ENCODE results near the gene MFSD11. TPM values are rescaled to one million over a fixed set of nuclear protein-coding genes. Genes with fewer than 3 reads are reported as not detected.
"Not testable (repeated sequence)": the region's sequence is repeated elsewhere in the genome, so short reads cannot be mapped to it uniquely, and the experiment has no call there.

MFSD11 gene
- polyA plus RNA-seq, 3 donors: 25.4 to 28.6 (median 27.6) TPM

DNA sequence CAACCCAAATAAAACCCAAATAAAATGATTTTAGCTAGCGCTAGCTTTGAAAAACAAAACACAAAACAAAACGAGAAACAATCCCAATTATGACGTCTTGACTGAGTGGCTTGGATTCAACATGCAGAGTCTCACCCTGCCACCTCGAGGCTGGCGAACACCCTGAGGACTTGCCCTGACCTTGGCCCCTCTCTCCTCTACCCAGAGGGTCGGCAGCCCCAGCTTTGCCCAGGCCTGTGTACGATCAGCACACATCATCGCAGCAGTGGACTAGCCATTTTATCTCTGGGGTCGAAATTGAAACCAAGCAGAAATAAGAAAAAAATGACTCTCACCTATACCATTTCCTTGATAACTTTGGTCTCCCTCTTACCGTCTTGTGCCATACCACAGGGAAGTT is 16.5 kb upstream of the MFSD11 start:
- no peak for DNase-seq (ENCODE audit: extremely low read depth in 1 of 11, low read depth in 9 of 11, low spot score in 4 of 11)

GRCh38 chr17:76722279-76722678 is 15.6 kb upstream of the MFSD11 start:
- no peak for DNase-seq (ENCODE audit: extremely low read depth in 1 of 11, low read depth in 9 of 11, low spot score in 4 of 11)

- not testable (repeated sequence) for DNase-seq (ENCODE audit: extremely low read depth in 1 of 11, low read depth in 9 of 11, low spot score in 4 of 11)
Observed at GRCh38 chr17:76722977-76723376, 14.9 kb upstream of the MFSD11 start.

DNA sequence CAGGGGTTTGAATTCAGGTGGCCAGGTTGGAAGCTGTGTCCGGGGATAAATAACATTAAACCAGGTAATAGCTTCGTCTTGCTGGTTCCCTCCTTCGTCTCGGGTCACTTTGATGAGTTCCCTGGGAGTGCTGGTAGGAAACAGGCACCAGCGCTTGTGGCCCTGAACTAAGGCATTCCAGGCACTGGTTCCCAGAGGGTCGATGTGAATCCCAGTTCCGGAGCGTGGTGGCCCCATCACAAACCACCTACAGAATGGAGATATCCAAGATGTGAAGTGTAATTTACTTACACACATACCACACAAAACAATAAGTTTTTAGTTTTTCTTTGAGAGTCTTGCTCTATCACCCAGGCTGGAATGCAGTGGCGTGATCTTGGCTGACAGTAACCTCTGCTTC is 14.1 kb upstream of the MFSD11 start:
- DNase-seq (ENCODE audit: extremely low read depth in 1 of 11, low read depth in 9 of 11, low spot score in 4 of 11): no peak

DNA sequence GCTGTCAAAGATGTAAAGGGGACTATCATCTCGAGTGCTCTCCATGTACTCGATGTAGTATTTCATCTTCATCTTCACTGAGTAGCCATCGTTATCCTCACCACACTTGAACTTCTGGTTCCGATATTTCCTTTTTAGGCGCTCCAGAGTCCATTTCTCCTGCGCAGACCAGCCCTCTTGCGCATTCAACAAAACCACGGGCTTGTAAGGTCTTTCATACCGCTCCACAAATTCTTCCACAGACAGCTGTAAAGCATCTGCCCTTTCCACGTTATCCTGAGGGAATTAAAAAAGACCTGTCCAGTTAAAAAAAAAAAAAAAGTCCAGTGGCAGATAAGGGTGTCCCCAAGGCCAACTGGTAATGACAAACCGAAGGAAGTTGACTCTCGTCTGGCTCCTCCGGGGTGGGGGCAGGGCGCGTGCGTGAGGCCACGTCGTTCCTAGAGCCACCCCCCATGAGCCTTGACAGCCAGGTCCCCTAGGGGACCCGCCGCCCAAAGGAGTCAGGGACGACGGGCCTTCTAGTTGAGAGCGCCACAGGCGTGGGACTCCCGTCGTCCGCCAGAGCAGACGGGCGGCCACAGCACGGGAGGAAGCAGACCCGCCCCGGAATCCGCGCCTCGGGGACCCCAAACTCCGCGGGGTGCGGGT is 12.2 kb upstream of the MFSD11 start:
- DNase-seq (ENCODE audit: extremely low read depth in 1 of 11, low read depth in 9 of 11, low spot score in 4 of 11): no peak

GRCh38 chr17:76726231-76726775 is 11.6 kb upstream of the MFSD11 start, which contains the start of gene JMJD6:
TSS of gene JMJD6 (minus strand) at chr17:76726606. CDS start at chr17:76726475, 131 bp downstream.
- DNase-seq (ENCODE audit: extremely low read depth in 1 of 11, low read depth in 9 of 11, low spot score in 4 of 11): peak in 10 of 11 donors; percentile 78 to 95 (median 91)

DNA sequence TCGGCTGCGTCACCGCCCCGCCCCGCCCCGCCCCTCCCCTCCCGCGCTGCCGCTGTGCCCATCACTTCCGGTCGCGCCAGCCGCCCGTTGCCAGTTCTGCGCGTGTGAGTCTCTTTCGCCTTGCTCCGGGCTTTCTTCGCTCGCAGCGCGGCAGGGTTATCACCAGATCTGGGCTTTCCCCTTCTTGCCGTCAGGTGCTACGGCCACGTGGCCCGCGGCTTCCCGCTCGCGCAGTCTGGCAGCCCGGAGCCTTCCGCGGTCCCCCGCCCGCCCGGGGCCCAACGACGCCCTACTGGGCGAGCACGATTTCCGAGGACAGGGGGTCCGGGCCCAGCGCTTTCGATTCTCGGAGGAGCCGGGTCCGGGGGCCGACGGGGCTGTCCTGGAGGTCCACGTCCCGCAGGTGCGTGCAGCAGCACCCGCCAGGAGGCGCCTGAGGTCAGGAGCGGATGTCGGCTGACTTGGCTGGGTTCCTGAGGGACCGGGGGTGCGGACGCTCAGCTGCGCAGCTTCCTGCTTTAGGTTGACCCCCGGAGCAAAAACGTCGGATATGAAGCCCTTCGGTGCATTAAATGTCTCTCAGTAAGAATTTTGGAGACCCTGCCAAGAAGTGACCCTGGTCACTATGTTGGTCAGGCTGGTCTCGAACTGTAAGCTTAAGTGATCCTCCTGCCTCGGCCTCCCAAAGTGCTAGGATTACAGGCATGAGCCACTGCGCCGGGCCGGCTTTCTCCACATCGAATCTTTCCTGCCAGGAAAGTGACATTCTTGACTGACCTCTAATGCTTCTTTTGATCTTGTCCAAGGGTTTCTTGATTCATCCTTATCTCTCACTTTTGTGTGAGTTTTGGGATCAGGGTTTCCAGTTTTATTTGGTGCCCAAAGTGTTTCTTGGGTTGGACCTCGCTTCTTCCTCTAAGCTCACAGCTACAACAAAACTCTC is 10.9 kb upstream of the MFSD11 start, which contains the start of gene METTL23:
TSS of gene METTL23 (plus strand) at position 64 of the 943 bp plus-strand sequence. CDS start 2,872 bp downstream, outside the sequence.
- peak in 1 of 11 donors; percentile 75 for DNase-seq (ENCODE audit: extremely low read depth in 1 of 11, low read depth in 9 of 11, low spot score in 4 of 11)

DNA sequence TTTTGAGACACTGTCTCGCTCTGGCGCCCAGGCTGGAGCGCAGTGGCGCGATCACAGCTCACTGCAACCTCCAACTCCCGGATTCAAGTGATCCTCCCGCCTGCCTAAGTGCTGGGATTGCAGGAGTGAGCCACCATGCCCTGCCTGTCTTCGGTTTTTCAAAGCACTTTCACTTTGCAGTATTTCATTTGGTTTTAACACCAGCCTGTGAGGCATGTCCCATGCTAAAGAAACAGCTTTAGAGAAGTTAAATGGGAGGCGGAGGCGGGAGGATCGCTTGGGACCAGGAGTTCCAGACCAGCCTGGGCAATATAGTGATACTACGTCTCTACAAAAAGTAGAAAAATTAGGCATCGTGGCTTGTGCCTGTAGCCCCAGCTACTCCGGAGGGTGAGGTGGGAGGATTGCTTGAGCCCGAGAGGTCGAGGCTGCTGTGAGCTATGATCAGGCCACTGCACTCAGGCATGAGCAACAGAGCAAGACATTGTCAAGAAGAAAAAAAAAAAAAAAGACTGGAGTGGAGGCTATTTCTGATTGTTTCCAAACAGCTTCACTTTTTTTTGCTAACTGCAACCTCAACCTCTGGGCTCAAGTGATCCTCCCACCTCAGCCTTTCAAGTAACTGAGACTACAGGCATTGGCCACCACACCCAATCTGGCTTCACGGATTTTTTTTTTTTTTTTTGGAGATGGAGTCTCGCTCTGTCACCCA is 10.0 kb upstream of the MFSD11 start:
- no peak for DNase-seq (ENCODE audit: extremely low read depth in 1 of 11, low read depth in 9 of 11, low spot score in 4 of 11)

- not testable (repeated sequence) for DNase-seq (ENCODE audit: extremely low read depth in 1 of 11, low read depth in 9 of 11, low spot score in 4 of 11)
Observed at GRCh38 chr17:76731800-76732733, 5.9 kb upstream of the MFSD11 start.

GRCh38 chr17:76732734-76733617 is 4.9 kb upstream of the MFSD11 start:
- DNase-seq (ENCODE audit: extremely low read depth in 1 of 11, low read depth in 9 of 11, low spot score in 4 of 11): no peak

- no peak for DNase-seq (ENCODE audit: extremely low read depth in 1 of 11, low read depth in 9 of 11, low spot score in 4 of 11)
Observed at GRCh38 chr17:76733618-76733957, 4.3 kb upstream of the MFSD11 start.

DNA sequence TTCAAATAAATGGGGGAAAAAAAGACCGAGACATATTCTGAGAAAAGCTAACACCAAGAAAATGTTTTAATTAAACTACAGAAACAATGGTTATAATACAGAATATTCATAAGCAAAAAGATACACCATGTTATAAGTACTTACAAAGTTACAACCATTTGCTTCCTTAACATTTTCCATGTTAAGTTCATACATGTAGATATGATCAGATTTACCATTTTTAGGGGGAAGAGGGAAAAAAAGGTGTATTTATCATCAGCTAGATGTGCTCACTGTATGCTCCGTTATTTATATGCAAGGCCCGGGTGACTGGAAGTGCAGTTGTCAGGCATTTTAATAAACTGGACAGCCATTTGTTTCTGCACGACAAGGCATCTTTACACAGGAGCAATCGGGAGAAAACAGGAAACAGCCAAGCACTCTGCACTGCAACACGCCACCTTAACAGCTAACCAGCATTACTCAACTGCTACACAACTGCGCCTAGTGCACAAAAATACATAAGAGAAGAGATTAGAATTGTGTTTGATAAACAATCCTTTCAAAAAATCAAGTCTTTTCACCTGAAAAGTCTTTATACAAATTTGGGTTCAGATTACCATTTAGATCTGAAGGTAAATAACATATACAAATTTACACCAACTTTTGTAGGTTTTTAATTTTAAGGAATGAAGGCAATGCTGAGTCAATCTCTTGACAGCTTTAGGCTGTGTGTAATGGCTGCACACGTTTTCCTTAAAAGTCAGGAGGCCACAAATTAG is 3.7 kb upstream of the MFSD11 start:
- no peak for DNase-seq (ENCODE audit: extremely low read depth in 1 of 11, low read depth in 9 of 11, low spot score in 4 of 11)

DNA sequence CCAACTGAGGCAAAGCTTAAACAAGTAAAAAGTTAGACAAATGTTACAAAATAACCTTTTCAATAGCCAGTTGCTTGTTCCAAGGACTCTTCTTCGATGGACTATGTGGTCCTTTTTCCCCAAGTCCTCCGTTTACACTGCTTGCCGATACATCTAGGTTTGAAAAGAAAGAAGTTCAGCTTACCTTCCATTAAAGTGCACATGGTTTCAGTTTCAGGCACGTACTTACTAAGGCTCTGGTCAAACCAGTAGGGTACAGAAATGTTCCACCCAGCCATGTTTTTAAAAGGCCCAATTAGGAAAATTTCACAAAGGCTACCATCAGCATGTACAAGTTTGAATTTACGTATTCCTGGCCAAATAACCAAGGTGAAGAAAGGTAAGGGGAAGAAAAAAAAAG is 2.9 kb upstream of the MFSD11 start:
- no peak for DNase-seq (ENCODE audit: extremely low read depth in 1 of 11, low read depth in 9 of 11, low spot score in 4 of 11)

- DNase-seq (ENCODE audit: extremely low read depth in 1 of 11, low read depth in 9 of 11, low spot score in 4 of 11): no peak
Observed at GRCh38 chr17:76735586-76736348, 2.2 kb upstream of the MFSD11 start.

DNA sequence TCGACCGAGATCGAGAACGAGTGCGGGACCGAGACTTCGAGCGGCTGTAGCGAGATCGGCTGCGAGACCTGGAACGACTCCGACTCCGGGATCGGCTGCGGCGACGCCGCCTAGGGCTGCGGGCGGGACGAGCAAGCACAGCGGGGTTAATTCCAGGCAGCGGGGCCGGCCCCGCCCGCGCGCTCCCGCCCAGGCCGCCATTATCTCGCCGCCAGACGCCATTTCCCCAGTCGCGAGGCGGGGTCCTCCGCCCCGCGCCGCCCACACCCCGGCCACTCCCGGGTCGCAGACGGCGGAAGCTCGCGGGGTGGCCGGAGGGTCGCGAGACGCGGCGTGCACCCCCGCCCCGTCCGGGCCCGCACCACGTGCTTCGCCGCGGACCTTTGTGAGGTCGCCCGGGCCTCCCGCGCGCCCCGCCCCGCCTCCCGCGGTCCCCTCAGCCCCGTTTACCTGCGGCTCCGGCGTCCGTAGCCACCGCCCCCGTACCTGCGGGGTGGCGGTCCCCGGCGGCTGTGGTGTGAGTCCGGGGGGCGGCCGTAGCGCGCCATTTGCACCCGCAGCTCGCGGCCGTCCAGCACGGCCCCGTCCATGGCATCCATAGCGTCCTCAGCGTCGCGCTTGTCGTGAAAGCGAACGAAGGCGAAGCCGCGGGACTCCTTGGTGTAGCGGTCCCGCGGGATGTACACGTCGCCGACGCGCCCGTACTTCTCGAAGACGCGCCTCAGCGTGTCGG is 1.4 kb upstream of the MFSD11 start:
- DNase-seq (ENCODE audit: extremely low read depth in 1 of 11, low read depth in 9 of 11, low spot score in 4 of 11): peak in 4 of 11 donors; percentile 24 to 67 (median 56)

Measured in renal cortex interstitium (tissue), 11 donors.